Natural killer cell (primary cell): ENCODE data around the gene CERKL. TPM values are rescaled to one million over a fixed set of nuclear protein-coding genes. Genes with fewer than 3 reads are reported as not detected.
"Not testable (repeated sequence)": the region's sequence is repeated elsewhere in the genome, so short reads cannot be mapped to it uniquely, and the experiment has no call there.

Experiments
- ATAC-seq, 3 donors: fragments of 150-1000 bp in 2 of 3; fragments of 200-7000 bp in 1 of 3; cut with Tn5 transposase; 1 replicate in 1 of 3; 2 replicates in 2 of 3; pipeline ENCODE4 v1.10.0; 2021; ENCODE audit warnings: mild to moderate bottlenecking in 2 of 3, moderate library complexity in 2 of 3
- DNase-seq, 2 donors: peaks; one replicate each; pipeline versions ENCODE4 v3.0.0 to v3.0.0-alpha.2; 2013 to 2021; ENCODE audit warnings: mixed read lengths in 1 of 2
- H3K27ac ChIP-seq: one replicate; pipeline ENCODE4 v1.5.1; 2013; ENCODE audit warnings: mild to moderate bottlenecking, low read length
- H3K27me3 ChIP-seq: one replicate; pipeline ENCODE4 v1.6.1; 2013; ENCODE audit warnings: low read length; ENCODE audit not compliant: control insufficient read depth, insufficient read depth
- H3K36me3 ChIP-seq: one replicate; pipeline ENCODE4 v1.6.1; 2013; ENCODE audit warnings: low read length; ENCODE audit not compliant: control insufficient read depth, insufficient read depth
- H3K4me1 ChIP-seq: one replicate; pipeline ENCODE4 v1.6.1; 2013; ENCODE audit warnings: low read length; ENCODE audit not compliant: control insufficient read depth, insufficient read depth
- H3K4me3 ChIP-seq: one replicate; pipeline ENCODE4 v1.5.1; 2013; ENCODE audit warnings: low read length
- H3K9me3 ChIP-seq: one replicate; pipeline ENCODE4 v1.6.1; 2013; ENCODE audit warnings: low read length; ENCODE audit not compliant: control insufficient read depth, insufficient read depth
- H3K27ac Mint-ChIP-seq, 2 donors: one replicate each; pipeline ENCODE4 v1.8.0; 2022; ENCODE audit warnings: mild to moderate bottlenecking in 2 of 2, mixed read lengths in 2 of 2, moderate library complexity in 1 of 2
- H3K27me3 Mint-ChIP-seq, 2 donors: one replicate each; pipeline ENCODE4 v1.8.0; 2022; ENCODE audit warnings: low read depth in 2 of 2, mixed read lengths in 2 of 2
- H3K36me3 Mint-ChIP-seq: one replicate; pipeline ENCODE4 v1.8.0; 2022; ENCODE audit warnings: mixed read lengths
- H3K4me1 Mint-ChIP-seq, 2 donors: one replicate each; pipeline ENCODE4 v1.8.0; 2022; ENCODE audit warnings: mixed read lengths in 2 of 2
- H3K4me3 Mint-ChIP-seq: one replicate; pipeline ENCODE4 v1.8.0; 2022; ENCODE audit warnings: mild to moderate bottlenecking, moderate library complexity, mixed read lengths
- H3K9me3 Mint-ChIP-seq, 2 donors: one replicate each; pipeline ENCODE4 v1.8.0; 2022; ENCODE audit warnings: mixed read lengths in 2 of 2
- WGBS: methylation state at CpG from one replicate; pipeline ENCODE4 v1.1.7; 2013; ENCODE audit warnings: missing lambda C conversion rate; ENCODE audit not compliant: insufficient coverage; 5-methylcytosine and 5-hydroxymethylcytosine counted together
- intact Hi-C: fragments of 100-400 bp; cut with micrococcal nuclease; formaldehyde crosslinking; loops from one replicate; pipeline ENCODE4 v1.14.2; 2022
- total RNA-seq, 4 donors: library from RNA; stranded (reverse); fragments of 120-200 nt in 1 of 4; gene quantifications; one replicate each; pipeline versions ENCODE4 v1.2.3 to v1.2.4, GENCODE V29; 2013 to 2022
- TF ChIP-seq, protein P1 (sequence below): fragments of 200-600 bp; IDR thresholded peaks from one replicate; pipeline ENCODE4 v1.8.0; 2022; ENCODE audit warnings: antibody characterized with exemption

The CERKL gene, protein sequence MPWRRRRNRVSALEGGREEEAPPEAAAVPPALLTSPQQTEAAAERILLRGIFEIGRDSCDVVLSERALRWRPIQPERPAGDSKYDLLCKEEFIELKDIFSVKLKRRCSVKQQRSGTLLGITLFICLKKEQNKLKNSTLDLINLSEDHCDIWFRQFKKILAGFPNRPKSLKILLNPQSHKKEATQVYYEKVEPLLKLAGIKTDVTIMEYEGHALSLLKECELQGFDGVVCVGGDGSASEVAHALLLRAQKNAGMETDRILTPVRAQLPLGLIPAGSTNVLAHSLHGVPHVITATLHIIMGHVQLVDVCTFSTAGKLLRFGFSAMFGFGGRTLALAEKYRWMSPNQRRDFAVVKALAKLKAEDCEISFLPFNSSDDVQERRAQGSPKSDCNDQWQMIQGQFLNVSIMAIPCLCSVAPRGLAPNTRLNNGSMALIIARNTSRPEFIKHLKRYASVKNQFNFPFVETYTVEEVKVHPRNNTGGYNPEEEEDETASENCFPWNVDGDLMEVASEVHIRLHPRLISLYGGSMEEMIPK
- not detected for total RNA-seq
- total RNA-seq (2013): 0.07 TPM

DNA sequence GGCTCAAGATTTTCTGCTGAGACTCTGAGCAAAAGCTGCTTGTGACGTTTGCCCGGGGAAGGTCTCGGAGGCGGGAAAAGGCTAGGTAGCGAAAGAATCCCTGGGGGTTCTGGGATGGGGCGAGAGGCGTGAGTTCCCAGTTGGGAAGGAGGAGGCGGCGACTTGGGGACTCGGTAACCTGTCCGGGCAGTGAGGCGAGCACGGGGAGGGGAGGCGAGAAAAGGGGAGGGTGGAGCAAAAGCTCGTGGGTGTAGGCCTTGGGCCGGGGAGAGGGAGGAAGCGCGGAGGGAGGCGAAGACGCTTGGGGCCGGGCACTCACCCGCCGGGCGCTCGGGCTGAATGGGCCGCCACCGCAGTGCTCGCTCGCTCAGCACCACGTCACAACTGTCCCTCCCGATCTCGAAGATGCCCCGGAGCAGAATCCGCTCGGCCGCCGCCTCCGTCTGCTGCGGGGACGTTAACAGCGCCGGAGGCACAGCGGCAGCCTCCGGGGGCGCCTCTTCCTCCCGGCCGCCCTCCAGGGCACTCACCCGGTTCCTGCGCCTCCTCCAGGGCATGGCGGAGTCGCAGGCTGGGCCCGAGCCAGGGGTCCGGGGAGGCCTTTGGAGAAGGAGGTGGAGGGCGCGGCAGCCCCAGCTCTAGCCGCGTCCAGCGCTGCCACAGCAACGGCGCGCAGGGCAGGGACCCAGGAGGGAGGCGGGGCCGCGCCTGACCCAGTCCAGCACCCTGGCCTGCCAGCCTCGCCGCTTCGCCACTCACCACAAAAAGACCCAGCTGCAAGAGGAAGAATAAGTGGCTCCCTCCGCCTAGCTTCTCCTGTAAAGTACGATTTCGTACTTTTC lies at the start of gene CERKL:
CERKL (minus strand) TSS at position 656 of the 842 bp plus-strand sequence; CDS start at position 557, 99 bp downstream.
- Histone ChIP-seq H3K9me3 (no peaks in the 10 kb centered on the region), H3K4me3 (peak within 1 kb of the TSS; percentile 28), H3K27ac (no peak within 1 kb of the TSS), H3K4me1 (peaks cover 10% of the 10 kb centered on the region), H3K36me3 (no peaks in the 10 kb centered on the region), H3K27me3 (peaks cover 13% of the 10 kb centered on the region)
- peak within 1 kb of the TSS; percentile 89 for H3K4me3 Mint-ChIP-seq
- ATAC-seq (peak; percentile 73 to 84 (median 79)), DNase-seq (peak in 1 of 2 donors; percentile 11)
- intact Hi-C loops: no loop called here
- H3K36me3 Mint-ChIP-seq: no peaks in the 10 kb centered on the region
- H3K27me3 Mint-ChIP-seq: peaks cover 39 to 55% of the 10 kb centered on the region in 2 donors
- peak within 1 kb of the TSS in 1 of 2 donors; percentile 52 for H3K27ac Mint-ChIP-seq
- H3K4me1 Mint-ChIP-seq: peaks cover 6 to 13% of the 10 kb centered on the region in 2 donors
- TF ChIP-seq, protein P1, sequence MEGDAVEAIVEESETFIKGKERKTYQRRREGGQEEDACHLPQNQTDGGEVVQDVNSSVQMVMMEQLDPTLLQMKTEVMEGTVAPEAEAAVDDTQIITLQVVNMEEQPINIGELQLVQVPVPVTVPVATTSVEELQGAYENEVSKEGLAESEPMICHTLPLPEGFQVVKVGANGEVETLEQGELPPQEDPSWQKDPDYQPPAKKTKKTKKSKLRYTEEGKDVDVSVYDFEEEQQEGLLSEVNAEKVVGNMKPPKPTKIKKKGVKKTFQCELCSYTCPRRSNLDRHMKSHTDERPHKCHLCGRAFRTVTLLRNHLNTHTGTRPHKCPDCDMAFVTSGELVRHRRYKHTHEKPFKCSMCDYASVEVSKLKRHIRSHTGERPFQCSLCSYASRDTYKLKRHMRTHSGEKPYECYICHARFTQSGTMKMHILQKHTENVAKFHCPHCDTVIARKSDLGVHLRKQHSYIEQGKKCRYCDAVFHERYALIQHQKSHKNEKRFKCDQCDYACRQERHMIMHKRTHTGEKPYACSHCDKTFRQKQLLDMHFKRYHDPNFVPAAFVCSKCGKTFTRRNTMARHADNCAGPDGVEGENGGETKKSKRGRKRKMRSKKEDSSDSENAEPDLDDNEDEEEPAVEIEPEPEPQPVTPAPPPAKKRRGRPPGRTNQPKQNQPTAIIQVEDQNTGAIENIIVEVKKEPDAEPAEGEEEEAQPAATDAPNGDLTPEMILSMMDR: no peak
- 4% methylated on average over 70 of the region's 70 CpGs for WGBS
- H3K9me3 Mint-ChIP-seq: no peaks in the 10 kb centered on the region

DNA sequence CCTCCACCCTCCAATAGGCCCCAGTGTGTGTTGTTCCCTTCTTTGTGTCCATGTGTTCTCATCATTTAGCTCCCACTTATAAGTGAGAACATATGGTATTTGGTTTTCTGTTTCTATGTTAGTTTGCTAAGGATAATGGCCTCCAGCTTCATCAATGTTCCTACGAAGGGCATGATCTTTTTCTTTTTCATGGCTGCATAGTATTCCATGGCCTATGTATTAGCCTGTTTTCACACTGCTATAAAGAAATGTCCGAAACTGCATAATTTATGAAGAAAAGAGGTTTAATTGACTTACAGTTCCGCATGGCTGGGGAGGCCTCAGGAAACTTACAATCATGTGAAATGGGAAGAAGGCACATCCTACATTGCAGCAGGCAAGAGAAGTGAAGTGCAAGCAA lies 45.6 kb upstream of the CERKL start:
- H3K27ac Mint-ChIP-seq, intact Hi-C loops, H3K9me3 ChIP-seq, H3K36me3 ChIP-seq, ATAC-seq, H3K4me3 ChIP-seq, H3K36me3 Mint-ChIP-seq, DNase-seq, H3K9me3 Mint-ChIP-seq, H3K4me3 Mint-ChIP-seq, H3K27ac ChIP-seq, H3K4me1 Mint-ChIP-seq, H3K4me1 ChIP-seq, H3K27me3 ChIP-seq, H3K27me3 Mint-ChIP-seq: not testable (repeated sequence)
- 97% methylated on average over 3 of the region's 3 CpGs for WGBS

DNA sequence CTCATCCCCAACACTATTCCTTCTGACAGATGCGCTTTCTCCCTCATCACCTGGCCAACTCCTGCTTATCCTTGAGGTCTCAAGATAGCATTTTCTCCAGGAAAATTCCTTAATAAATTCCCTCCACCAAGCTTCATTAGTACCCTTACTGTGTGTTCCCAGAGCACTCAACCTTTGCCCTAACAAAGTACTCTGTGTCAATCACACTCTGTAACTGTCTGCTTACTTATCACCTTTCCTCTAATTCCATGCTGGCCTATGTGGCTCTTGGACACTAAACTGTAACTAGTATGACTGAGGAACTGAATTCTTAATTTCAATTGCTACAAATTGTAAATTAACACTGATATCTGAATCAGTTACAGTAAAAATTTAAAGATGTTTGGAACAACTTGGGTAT lies 41.3 kb upstream of the CERKL start:
- Mint-ChIP-seq H3K9me3 (no peaks in the 10 kb centered on the region), H3K27ac (no peak overlapping the region), H3K4me1 (no peaks in the 10 kb centered on the region), H3K4me3 (no peak overlapping the region), H3K36me3 (no peaks in the 10 kb centered on the region), H3K27me3 (peaks cover 14 to 23% of the 10 kb centered on the region in 2 donors)
- no peak overlapping the region for H3K27ac ChIP-seq
- no peaks in the 10 kb centered on the region for H3K27me3 ChIP-seq
- ATAC-seq (no peak), DNase-seq (no peak)
- no peak overlapping the region for H3K4me3 ChIP-seq
- 96% methylated on average over 1 of the region's 1 CpG for WGBS
- H3K9me3 ChIP-seq: peaks cover 2% of the 10 kb centered on the region
- intact Hi-C loops: no loop called here
- H3K36me3 ChIP-seq: no peaks in the 10 kb centered on the region
- TF ChIP-seq, protein P1: no peak
- no peaks in the 10 kb centered on the region for H3K4me1 ChIP-seq

DNA sequence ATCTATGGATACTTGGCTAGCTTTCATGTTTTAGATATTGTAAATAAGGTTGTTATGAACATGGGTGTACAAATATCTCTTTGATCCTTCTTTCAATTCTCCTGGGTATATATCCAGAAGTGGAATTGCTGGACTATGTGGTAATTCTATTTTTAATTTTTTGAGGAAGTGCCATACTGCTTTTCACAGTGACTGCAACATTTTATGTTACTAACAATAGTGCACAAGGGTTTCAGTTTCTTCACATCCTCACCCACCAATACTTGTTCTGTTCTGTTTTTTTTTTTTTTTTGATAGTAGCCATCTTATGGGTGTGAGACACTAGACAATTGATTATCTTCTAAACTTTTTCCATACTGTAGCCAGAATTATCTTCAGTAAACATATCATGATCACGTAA lies 40.7 kb upstream of the CERKL start:
- intact Hi-C loops: no loop called here
- Histone ChIP-seq H3K4me3 (no peak overlapping the region), H3K9me3 (no peaks in the 10 kb centered on the region), H3K4me1 (no peaks in the 10 kb centered on the region), H3K36me3 (no peaks in the 10 kb centered on the region), H3K27me3 (no peaks in the 10 kb centered on the region), H3K27ac (no peak overlapping the region)
- TF ChIP-seq, protein P1: no peak
- ATAC-seq: no peak
- H3K27me3 Mint-ChIP-seq: peaks cover 15 to 23% of the 10 kb centered on the region in 2 donors
- no peaks in the 10 kb centered on the region for H3K4me1 Mint-ChIP-seq
- no peak overlapping the region for H3K27ac Mint-ChIP-seq
- WGBS: 90% methylated on average over 1 of the region's 1 CpG
- no peak overlapping the region for H3K4me3 Mint-ChIP-seq
- no peaks in the 10 kb centered on the region for H3K9me3 Mint-ChIP-seq
- H3K36me3 Mint-ChIP-seq: no peaks in the 10 kb centered on the region
- DNase-seq: no peak
